GM13977 (cell line): Measurements from ENCODE around the gene EMILIN2.

Source experiments
- DNase-seq: peaks from one replicate; pipeline ENCODE4 v3.0.0; 2012; ENCODE audit warnings: low spot score
- CTCF ChIP-seq: IDR thresholded peaks from 2 replicates; pipeline ENCODE4 v1.5.1; 2012; ENCODE audit warnings: mild to moderate bottlenecking, control low read depth; ENCODE audit not compliant: insufficient read depth; ENCODE audit errors: extremely low read depth, missing control alignments
- in situ Hi-C: fragments of 300-500 bp; cut with MboI; formaldehyde crosslinking; loops from one replicate; pipeline ENCODE4 v1.12.0; 2022; ENCODE audit warnings: low sequenced_read_pairs, low pct_unique_long_range_greater_than_20kb, mixed read lengths, inconsistent platforms; ENCODE audit not compliant: unreplicated experiment

The EMILIN2 gene

GRCh38 chr18:2897448-2898185, 50.8 kb downstream of the EMILIN2 start:
- TF ChIP-seq CTCF = no peak
- in situ Hi-C loops = no loop called here

DNA sequence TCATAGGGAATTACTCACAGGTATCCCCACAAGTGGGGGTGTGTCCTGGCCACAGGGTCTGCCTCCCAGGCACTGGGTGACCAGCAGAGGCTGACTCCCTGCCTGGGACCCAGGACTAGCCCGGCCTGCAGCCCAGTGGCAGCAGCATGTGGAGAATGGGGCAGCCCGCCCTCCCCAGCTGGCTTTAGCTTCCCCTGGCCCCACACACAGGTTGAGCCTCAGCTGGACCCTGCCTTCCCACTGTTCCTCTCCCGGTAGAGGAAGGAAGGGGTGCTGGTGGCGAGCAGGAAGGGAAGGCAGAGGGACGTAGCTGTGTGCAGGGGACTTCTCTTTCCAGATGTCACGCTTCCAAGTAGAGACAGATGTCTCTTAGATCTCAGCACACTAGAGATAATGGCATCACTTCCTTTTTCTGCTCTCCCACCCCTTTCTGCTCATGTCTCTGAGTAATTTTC, 51.4 kb downstream of the EMILIN2 start:
- in situ Hi-C loops = no loop called here
- no peak for DNase-seq
- no peak for TF ChIP-seq CTCF

More at GRCh38 chr18:2897448-2898185, 50.8 kb downstream of the EMILIN2 start:
- no peak for DNase-seq

GRCh38 chr18:2900684-2901422, 54.0 kb downstream of the EMILIN2 start:
- TF ChIP-seq CTCF = no peak
- no peak for DNase-seq
- in situ Hi-C loops = no loop called here

DNA sequence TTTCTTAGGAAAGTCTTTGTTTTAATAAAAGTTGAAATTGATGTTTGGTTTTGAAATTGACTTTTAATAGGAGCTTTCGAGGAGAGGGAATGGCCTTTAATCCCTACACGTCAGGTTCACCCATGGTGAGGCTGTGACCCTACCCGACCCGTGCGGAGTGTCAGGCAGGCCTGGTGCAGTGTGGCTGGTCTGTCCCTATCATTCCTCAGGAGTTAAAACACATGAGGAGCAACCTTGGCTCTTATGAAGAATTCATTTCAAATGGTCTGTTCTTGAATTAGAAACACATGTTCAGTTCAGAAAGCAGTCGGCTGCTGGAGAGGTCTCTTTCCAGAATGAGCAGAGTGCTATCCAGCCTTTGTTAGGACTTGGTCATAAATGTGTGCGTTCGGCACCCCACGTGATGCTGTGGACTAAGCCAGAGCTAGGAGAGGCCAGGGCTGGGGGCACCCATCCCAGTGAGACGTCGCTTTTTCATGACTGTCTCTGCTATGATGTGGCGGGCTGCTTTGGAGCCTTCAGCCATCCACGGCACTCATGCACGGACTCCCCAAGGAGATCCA, 54.7 kb downstream of the EMILIN2 start:
- DNase-seq = no peak
- in situ Hi-C loops = no loop called here
- TF ChIP-seq CTCF = no peak

DNA sequence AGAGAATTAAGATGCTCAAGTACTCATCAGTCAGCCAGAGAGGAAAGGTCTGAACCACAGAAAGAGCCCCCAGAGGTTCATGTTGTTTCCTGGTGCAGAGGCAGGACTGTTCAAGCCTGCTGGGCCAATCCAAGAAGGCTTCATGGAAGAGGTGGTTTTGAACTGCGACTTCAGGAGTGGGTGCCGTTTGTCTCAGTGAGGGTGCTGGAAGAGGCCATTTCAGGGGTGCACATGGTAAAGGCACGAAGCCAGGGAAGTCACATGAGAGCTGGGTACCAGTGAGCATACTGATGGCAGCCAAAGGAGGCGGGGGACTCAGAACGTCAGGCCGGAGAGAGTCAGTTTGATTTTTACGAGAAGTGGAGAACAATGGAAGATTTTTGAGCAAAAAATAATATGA, 55.5 kb downstream of the EMILIN2 start:
- in situ Hi-C loops = no loop called here
- no peak for DNase-seq
- TF ChIP-seq CTCF = no peak

GRCh38 chr18:2903006-2903405, 56.2 kb downstream of the EMILIN2 start:
- DNase-seq = no peak
- in situ Hi-C loops = no loop called here
- no peak for TF ChIP-seq CTCF
